ENCODE data around the gene SART3.

The SART3 gene

GRCh38 chr12:108581311-108582227 lies 20.6 kb upstream of the SART3 start:
- Histone ChIP-seq H3K4me2 (ENCODE audit: low read length) (no peak overlapping the region), H3K27ac (no peak overlapping the region), H3K4me1 (no peaks in the 10 kb centered on the region), H3K36me3 (ENCODE audit: control insufficient read depth, insufficient read depth, low read length) (no peaks in the 10 kb centered on the region), H3K79me2 (no peaks in the 10 kb centered on the region), H3K9me3 (ENCODE audit: control insufficient read depth, low read length) (no peaks in the 10 kb centered on the region), H3K27me3 (ENCODE audit: control insufficient read depth, insufficient read depth, low read length) (no peaks in the 10 kb centered on the region), H3K4me3 (ENCODE audit: low read depth, low read length) (no peak overlapping the region), H3K9ac (no peak overlapping the region), H2AFZ (no peak overlapping the region)
- TF ChIP-seq CTCF (IDR thresholded peaks at IDR 0.05), result no peak

GRCh38 chr12:108580531-108580930 lies 19.6 kb upstream of the SART3 start:
- H3K4me2 ChIP-seq (ENCODE audit: low read length), result no peak overlapping the region
- no peaks in the 10 kb centered on the region for H3K4me1 ChIP-seq
- no peaks in the 10 kb centered on the region for H3K36me3 ChIP-seq (ENCODE audit: control insufficient read depth, insufficient read depth, low read length)
- H3K27me3 ChIP-seq (ENCODE audit: control insufficient read depth, insufficient read depth, low read length), result no peaks in the 10 kb centered on the region
- no peaks in the 10 kb centered on the region for H3K9me3 ChIP-seq (ENCODE audit: control insufficient read depth, low read length)
- no peak overlapping the region for H3K9ac ChIP-seq
- H3K79me2 ChIP-seq, result no peaks in the 10 kb centered on the region
- H3K4me3 ChIP-seq (ENCODE audit: low read depth, low read length), result no peak overlapping the region
- no peak overlapping the region for H3K27ac ChIP-seq
- H2AFZ ChIP-seq, result no peak overlapping the region
- no peak for TF ChIP-seq CTCF (IDR thresholded peaks at IDR 0.05)

- Histone ChIP-seq H3K36me3 (ENCODE audit: control insufficient read depth, insufficient read depth, low read length) (no peaks in the 10 kb centered on the region), H3K4me1 (no peaks in the 10 kb centered on the region), H3K27ac (no peak overlapping the region), H3K27me3 (ENCODE audit: control insufficient read depth, insufficient read depth, low read length) (no peaks in the 10 kb centered on the region), H2AFZ (no peak overlapping the region), H3K9ac (no peak overlapping the region), H3K9me3 (ENCODE audit: control insufficient read depth, low read length) (no peaks in the 10 kb centered on the region), H3K4me3 (ENCODE audit: low read depth, low read length) (no peak overlapping the region), H3K79me2 (no peaks in the 10 kb centered on the region), H3K4me2 (ENCODE audit: low read length) (no peak overlapping the region)
- no peak for TF ChIP-seq CTCF (IDR thresholded peaks at IDR 0.05)
These were observed 17.8 kb upstream of the SART3 start for GRCh38 chr12:108578813-108579212.

- H3K27me3 ChIP-seq (ENCODE audit: control insufficient read depth, insufficient read depth, low read length), result no peaks in the 10 kb centered on the region
- no peak for TF ChIP-seq CTCF (IDR thresholded peaks at IDR 0.05)
- no peak overlapping the region for H3K9ac ChIP-seq
- no peaks in the 10 kb centered on the region for H3K4me1 ChIP-seq
- no peak overlapping the region for H2AFZ ChIP-seq
- H3K36me3 ChIP-seq (ENCODE audit: control insufficient read depth, insufficient read depth, low read length), result no peaks in the 10 kb centered on the region
- H3K27ac ChIP-seq, result no peak overlapping the region
- H3K4me3 ChIP-seq (ENCODE audit: low read depth, low read length), result no peak overlapping the region
- no peak overlapping the region for H3K4me2 ChIP-seq (ENCODE audit: low read length)
- H3K79me2 ChIP-seq, result no peaks in the 10 kb centered on the region
- no peaks in the 10 kb centered on the region for H3K9me3 ChIP-seq (ENCODE audit: control insufficient read depth, low read length)
These were observed 17.3 kb upstream of the SART3 start for GRCh38 chr12:108578264-108578663.

- Histone ChIP-seq H3K36me3 (ENCODE audit: control insufficient read depth, insufficient read depth, low read length) (no peaks in the 10 kb centered on the region), H3K9me3 (ENCODE audit: control insufficient read depth, low read length) (no peaks in the 10 kb centered on the region), H3K9ac (no peak overlapping the region), H3K4me1 (no peaks in the 10 kb centered on the region), H2AFZ (no peak overlapping the region), H3K4me2 (ENCODE audit: low read length) (no peak overlapping the region), H3K27ac (no peak overlapping the region), H3K79me2 (no peaks in the 10 kb centered on the region), H3K4me3 (ENCODE audit: low read depth, low read length) (no peak overlapping the region), H3K27me3 (ENCODE audit: control insufficient read depth, insufficient read depth, low read length) (no peaks in the 10 kb centered on the region)
- no peak for TF ChIP-seq CTCF (IDR thresholded peaks at IDR 0.05)
These were observed 16.5 kb upstream of the SART3 start for GRCh38 chr12:108577458-108577857.

Data from parathyroid adenoma (tissue), 2 donors.